ENCODE data around the gene SPOCK1.

The SPOCK1 gene

GRCh38 chr5:137218896-137219295 lies 280.2 kb downstream of the SPOCK1 start:
- DNase-seq (ENCODE audit: low read depth), result no peak

DNA sequence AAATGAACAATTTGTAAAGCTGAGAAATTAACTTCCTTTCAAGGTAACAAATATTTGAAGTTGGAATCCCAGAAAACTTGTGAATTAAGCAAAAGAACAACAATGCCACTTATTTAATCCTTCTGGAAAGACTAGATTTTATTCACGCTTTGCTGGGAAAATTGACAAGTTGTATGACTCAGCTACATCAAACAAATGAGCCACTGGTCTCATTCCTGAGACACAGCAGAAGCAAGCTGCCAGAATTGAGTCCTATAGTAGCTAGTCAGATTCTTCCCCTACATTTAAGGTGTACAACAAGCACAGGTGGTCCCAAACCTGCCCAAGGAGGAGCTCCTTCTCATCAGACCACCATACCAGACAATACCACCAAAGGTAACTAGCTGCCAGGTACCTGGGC lies 280.7 kb downstream of the SPOCK1 start:
- DNase-seq (ENCODE audit: low read depth), result no peak

GRCh38 chr5:137217599-137218200 lies 281.4 kb downstream of the SPOCK1 start:
- no peak for DNase-seq (ENCODE audit: low read depth)

DNA sequence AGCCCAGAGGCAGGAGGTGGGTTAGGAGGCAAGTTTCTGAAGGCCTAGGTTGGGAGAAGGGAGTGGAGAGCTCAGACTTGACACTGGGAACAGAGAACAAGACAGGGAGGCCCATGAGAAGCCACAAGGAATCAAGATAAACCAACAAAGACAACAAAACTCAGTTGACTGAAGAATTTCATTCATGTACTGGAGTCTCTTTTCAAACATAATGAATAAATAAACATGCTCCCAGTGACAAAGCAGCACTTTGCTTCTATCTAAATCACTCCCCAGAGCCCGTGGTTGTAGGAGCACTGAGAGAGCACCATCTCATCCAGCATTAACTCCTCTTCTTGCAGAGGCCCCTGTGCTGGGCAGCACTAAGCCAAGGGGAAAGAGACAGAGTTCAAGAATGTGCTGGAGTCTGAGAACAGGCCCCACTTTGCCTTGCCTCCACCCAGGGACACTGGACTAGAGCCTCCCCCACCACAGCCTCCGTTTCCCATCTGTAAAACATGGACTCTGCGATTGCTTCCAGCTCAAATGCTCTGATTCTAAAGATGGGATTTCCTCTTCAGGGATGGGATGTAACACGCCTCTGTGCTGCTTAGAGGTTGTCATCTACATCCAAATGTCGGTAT lies 282.0 kb downstream of the SPOCK1 start:
- DNase-seq (ENCODE audit: low read depth), result no peak

DNA sequence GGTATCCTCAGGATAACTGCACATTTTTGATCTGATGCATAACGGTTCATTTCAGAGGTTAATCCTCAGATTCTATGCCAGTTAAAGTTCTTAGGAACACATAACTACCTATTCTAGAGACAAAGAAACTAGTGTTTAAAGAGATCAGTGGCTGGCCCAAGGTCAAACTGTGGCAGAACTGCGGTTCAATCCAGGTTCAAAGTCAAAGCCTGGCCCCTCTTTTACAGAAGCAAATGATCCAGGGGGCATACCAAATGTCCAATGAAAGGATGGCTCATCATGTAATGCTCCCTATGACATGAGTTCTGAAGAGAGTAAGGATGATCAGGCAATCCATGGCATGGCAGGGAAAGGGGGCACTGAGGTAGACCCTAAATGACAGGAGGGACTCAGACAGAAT lies 283.3 kb downstream of the SPOCK1 start:
- DNase-seq (ENCODE audit: low read depth), result no peak

DNA sequence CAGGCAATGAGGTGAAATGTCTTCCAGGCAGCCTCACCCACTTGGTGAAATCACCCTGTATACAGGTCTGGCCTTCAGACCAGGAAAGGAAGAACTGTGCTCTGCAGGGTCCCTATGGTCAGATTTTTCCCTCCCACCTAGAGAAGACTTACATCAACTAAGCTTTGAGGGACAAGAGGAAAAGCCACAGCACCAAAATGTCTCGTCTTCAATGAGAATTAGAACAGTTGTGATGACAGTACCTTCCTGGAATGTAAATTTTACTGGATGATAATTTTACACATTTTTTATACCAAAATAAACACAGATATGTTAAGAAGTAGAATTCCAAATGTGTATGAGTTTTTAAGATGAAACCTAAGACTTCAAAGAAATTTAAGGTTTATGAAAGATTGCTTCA lies 283.9 kb downstream of the SPOCK1 start:
- no peak for DNase-seq (ENCODE audit: low read depth)

- no peak for DNase-seq (ENCODE audit: low read depth)
Measured at GRCh38 chr5:137214446-137215189, 284.5 kb downstream of the SPOCK1 start.

DNA sequence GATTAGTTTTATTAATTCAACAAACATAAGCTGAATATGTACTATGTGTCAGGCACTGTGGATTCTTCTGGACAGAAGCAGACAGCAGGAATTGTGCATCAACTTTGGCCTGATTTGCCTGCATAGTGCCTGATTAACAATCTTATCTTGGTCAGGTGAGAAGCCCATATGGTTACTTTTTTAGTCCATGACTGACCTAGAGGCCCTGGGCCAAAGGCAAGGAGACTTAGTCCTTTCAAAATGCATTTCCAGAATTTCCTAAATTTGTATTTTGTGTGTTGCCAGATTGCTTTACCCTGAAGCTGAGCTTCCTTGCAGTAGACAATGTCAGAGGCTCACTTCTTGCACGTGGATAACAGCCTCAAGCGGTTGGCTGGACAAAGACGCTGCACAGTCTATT lies 286.7 kb downstream of the SPOCK1 start:
- DNase-seq (ENCODE audit: low read depth), result no peak

DNA sequence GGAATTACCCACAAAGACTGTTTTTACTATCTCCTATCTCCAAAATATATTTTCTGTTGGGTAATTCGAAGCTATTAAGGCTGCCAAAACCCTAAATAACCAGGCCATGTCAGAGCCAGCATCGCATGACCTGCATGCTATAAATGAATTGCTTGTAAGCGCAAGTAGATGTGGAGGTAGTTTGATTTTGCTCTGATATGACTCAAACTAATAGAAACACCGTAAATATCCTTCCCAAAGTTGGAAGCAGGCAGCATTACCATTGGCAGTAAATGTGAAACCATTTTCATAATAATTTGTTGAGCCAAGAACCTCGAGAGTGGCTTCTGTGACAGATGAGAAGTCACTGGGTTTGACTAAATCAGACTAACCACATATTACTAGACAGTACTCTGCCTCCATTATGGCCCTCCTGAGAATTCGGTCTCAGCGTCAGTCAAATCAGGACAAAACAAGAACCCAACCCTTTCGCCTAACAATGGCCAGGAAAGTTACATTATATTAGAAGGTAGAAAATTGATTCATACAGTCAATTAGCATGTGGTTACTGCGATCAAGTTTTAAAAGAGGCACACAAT lies 289.8 kb downstream of the SPOCK1 start:
- no peak for DNase-seq (ENCODE audit: low read depth)

DNA sequence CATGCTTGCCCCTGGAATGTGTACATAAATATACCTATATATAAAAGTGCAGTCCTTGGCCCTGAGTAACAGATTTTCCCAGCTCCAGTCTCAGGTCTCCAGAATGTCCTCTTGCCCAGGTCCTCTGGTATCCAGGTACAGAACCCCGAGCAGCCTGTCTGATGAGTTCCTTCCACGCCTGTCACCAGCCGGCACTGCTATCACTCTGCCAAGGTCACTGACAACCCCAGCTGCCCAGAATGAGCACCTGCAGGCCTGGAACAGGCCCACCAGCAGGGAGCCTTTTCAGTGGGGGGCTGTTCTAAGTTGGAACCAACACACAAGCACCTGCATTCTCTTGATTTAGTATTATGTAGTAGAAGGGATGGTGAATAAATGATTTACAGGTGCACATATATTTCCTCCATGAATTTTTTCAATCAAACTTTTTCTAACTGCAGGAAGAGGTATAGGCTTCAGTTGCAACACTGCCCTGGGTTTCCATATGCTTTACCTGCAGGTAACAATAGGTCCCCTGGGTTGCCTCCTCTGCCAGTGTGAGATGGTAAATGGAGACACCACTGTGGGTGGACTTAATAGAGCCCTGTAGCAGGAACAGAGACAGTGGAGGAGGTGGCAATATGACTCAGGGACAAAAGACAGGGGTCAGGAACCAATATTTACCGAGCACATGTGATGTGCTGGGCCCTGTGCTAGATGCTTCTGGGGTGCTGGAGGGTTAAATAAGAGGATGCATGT lies 291.9 kb downstream of the SPOCK1 start:
- DNase-seq (ENCODE audit: low read depth), result no peak

- DNase-seq (ENCODE audit: low read depth), result no peak
Measured at GRCh38 chr5:137206030-137206715, 293.0 kb downstream of the SPOCK1 start.

- DNase-seq (ENCODE audit: low read depth), result no peak
Measured at GRCh38 chr5:137205231-137206027, 293.7 kb downstream of the SPOCK1 start.

GRCh38 chr5:137203011-137203632 lies 296.0 kb downstream of the SPOCK1 start:
- DNase-seq (ENCODE audit: low read depth), result no peak

DNA sequence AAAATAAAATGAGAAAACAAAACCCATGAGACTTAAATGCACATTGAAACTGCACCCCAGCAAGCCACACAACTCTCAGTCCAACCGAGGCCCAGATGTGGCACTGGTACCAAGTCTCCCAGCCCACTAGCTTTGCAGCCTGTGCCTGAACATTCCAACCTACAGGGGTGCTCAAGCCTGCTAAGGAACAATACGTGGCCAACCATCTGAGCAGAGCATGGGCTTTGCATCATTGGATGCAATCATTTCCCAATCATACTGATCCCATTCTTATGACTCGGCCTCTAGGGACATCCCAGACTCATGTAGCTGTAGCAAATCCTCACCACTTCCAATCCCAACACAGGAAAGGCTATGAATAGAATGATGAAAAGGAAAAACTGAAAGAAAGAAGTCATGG lies 297.2 kb downstream of the SPOCK1 start:
- DNase-seq (ENCODE audit: low read depth), result no peak

- DNase-seq (ENCODE audit: low read depth), result no peak
Measured at GRCh38 chr5:137200906-137201700, 298.0 kb downstream of the SPOCK1 start.

DNA sequence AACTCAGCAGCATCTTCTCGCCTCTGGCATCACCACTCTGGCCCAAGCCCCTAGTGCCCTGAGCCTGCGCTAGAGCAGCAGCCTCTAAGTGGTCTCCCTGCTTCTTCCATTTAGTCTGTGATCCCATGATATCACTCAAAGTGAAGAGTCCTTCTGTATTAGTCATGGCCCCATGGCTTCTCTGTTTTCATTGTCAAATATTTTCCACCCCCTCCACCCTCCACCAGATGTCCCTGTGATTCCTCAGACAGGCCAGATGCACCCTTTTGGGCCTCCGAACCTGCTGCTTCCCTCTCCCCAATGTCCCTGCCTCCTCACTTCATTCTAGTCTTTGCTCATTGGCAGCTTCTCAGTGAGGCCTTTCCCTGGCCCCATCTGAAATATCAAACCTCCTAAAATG lies 299.2 kb downstream of the SPOCK1 start:
- no peak for DNase-seq (ENCODE audit: low read depth)

GRCh38 chr5:137199201-137199600 lies 299.9 kb downstream of the SPOCK1 start:
- DNase-seq (ENCODE audit: low read depth), result no peak

DNA sequence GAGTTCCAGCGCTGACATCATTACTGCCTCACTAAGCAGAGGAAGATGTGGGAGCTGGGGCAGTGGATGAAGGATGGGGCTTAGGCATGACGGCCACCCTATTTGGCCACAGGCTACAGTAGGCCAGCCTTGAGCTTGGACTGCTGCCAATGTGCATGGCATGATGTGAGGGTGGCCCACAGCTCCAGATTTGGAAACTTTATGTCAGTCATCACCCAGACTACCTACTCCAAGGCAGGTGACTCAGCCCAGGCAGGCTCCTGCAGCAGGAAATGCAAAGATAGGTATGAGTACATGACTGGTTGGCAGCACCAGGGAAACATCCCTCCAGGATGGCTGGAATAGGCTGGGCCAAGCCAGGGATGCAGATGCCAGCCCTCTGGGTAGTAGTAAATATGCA lies 303.6 kb downstream of the SPOCK1 start:
- DNase-seq (ENCODE audit: low read depth), result no peak

GRCh38 chr5:137194300-137194699 lies 304.8 kb downstream of the SPOCK1 start:
- no peak for DNase-seq (ENCODE audit: low read depth)

DNA sequence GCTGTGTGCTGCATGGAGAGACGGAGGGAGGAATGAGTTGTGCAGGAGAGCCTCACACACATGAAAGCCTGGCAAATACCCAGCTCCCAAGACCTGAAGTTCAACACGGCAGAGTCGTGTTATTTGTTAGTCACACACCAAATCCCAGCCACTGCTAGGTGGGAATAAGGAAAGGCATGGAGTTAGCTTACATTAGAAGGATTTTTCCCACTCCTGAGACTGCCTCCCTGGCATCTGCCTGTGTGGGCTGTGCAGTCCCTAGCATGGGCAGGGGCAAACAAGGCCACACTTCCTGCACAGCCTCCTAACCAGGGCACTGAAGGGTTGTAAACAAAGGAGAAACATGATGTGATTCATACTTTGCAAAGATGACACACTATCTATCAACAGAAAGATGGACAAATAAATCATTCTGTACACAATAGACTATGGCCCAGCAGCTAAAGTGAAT lies 306.8 kb downstream of the SPOCK1 start:
- DNase-seq (ENCODE audit: low read depth), result no peak
